Brain microvascular endothelial cell (primary cell): Measurements from ENCODE around the gene MGST3.
"Not testable (repeated sequence)": the region's sequence is repeated elsewhere in the genome, so short reads cannot be mapped to it uniquely, and the experiment has no call there.

Source experiments
- DNase-seq: peaks from one replicate; pipeline ENCODE4 v3.0.0-alpha.2; 2020
- H3K27ac ChIP-seq: fragments of 250-450 bp; sonication (Bioruptor Pico); 2 replicates; pipeline ENCODE4 v1.5.1; 2020; ENCODE audit warnings: mild to moderate bottlenecking, moderate library complexity
- H3K27me3 ChIP-seq: fragments of 250-450 bp; sonication (Bioruptor Pico); replicated peaks from 2 replicates; pipeline ENCODE4 v1.5.1; 2020; ENCODE audit warnings: mild to moderate bottlenecking
- H3K36me3 ChIP-seq: fragments of 250-450 bp; sonication (Bioruptor Pico); replicated peaks from 2 replicates; pipeline ENCODE4 v1.5.1; 2020; ENCODE audit warnings: mild to moderate bottlenecking
- H3K4me3 ChIP-seq: 2 replicates; pipeline ENCODE4 v1.5.1; 2011; ENCODE audit warnings: low read depth, mild to moderate bottlenecking, control low read depth, low read length, moderate library complexity
- in situ Hi-C: cut with HindIII; loops from 2 replicates; pipeline ENCODE4 v1.10.0; 2017; ENCODE audit warnings: low sequenced_read_pairs, low pct_ligation_motif_present
- TF ChIP-seq, protein P1 (sequence below): IDR thresholded peaks from 2 replicates; pipeline ENCODE4 v1.5.1; 2011; ENCODE audit warnings: low read depth, mild to moderate bottlenecking, moderate library complexity, low read length, control low read depth, inconsistent platforms; ENCODE audit errors: missing control alignments

The MGST3 gene

GRCh38 chr1:165597883-165598675, 33.0 kb upstream of the MGST3 start:
- peak overlapping the region; percentile 71 for H3K27ac ChIP-seq
- H3K36me3 ChIP-seq = no peaks in the 10 kb centered on the region
- in situ Hi-C loops = loop anchor here (25.0 kb wide), 1 partner anchor 211 kb away; no protein-coding TSS in a partner anchor
- peaks cover 13% of the 10 kb centered on the region for H3K27me3 ChIP-seq
- TF ChIP-seq, protein P1, sequence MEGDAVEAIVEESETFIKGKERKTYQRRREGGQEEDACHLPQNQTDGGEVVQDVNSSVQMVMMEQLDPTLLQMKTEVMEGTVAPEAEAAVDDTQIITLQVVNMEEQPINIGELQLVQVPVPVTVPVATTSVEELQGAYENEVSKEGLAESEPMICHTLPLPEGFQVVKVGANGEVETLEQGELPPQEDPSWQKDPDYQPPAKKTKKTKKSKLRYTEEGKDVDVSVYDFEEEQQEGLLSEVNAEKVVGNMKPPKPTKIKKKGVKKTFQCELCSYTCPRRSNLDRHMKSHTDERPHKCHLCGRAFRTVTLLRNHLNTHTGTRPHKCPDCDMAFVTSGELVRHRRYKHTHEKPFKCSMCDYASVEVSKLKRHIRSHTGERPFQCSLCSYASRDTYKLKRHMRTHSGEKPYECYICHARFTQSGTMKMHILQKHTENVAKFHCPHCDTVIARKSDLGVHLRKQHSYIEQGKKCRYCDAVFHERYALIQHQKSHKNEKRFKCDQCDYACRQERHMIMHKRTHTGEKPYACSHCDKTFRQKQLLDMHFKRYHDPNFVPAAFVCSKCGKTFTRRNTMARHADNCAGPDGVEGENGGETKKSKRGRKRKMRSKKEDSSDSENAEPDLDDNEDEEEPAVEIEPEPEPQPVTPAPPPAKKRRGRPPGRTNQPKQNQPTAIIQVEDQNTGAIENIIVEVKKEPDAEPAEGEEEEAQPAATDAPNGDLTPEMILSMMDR = no peak
- H3K4me3 ChIP-seq = peak overlapping the region; percentile 57
- DNase-seq = peak; percentile 97

- peak overlapping the region; percentile 71 for H3K27ac ChIP-seq
Measured at GRCh38 chr1:165598676-165599059, 32.4 kb upstream of the MGST3 start.

DNA sequence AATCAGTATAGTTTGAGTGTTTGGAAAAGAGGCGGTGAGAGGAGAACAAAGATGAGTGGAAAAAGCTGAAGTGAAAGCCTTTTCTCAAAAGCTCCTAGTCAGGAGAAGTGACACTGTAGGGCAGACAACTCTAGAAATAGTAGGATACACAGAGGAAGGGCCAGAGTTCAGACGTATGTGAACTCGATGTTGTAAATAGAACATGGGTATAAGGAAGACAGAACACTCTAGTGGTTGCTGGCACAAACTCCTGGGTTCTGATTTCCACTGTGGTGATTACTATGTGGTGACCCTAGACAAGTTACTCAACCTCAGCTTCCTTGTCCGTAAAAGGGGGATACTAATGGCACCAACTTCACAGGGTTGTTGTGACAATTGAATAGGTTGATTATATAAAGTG, 30.2 kb upstream of the MGST3 start:
- Histone ChIP-seq H3K27me3 (no peaks in the 10 kb centered on the region), H3K27ac (no peak overlapping the region), H3K36me3 (no peaks in the 10 kb centered on the region), H3K4me3 (no peak overlapping the region)
- in situ Hi-C loops = no loop called here
- TF ChIP-seq, protein P1 = no peak
- DNase-seq = no peak

More at GRCh38 chr1:165598676-165599059, 32.4 kb upstream of the MGST3 start:
- TF ChIP-seq, protein P1 = no peak
- Histone ChIP-seq H3K36me3 (no peaks in the 10 kb centered on the region), H3K4me3 (peak overlapping the region; percentile 57), H3K27me3 (peaks cover 11% of the 10 kb centered on the region)
- in situ Hi-C loops = loop anchor here (25.0 kb wide), 1 partner anchor 211 kb away; no protein-coding TSS in a partner anchor
- no peak for DNase-seq

DNA sequence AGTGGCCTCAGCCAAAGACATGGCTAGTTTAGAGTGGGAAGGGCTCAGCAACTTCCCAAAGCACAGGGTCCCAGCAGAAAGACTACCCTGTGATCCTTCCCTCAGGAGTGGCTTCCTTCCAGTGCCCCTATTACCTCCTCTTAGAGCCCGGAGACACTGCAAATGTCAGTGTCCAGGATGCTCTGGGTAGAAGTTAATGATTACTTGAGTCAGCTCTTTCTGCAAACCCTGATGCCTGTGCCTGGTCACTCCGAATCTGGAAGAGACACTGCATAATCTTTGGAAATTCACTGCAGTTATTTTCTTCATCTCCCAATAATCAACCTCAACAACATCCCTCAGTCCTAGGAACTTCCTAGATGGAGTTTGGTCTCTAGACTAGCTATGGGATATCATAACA, 27.2 kb upstream of the MGST3 start:
- no peaks in the 10 kb centered on the region for H3K36me3 ChIP-seq
- DNase-seq = no peak
- TF ChIP-seq, protein P1 = no peak
- no peak overlapping the region for H3K27ac ChIP-seq
- no peaks in the 10 kb centered on the region for H3K27me3 ChIP-seq
- in situ Hi-C loops = no loop called here
- H3K4me3 ChIP-seq = no peak overlapping the region

- Histone ChIP-seq H3K4me3 (no peak overlapping the region), H3K36me3 (no peaks in the 10 kb centered on the region), H3K27ac (no peak overlapping the region), H3K27me3 (no peaks in the 10 kb centered on the region)
- TF ChIP-seq, protein P1 = no peak
- in situ Hi-C loops = no loop called here
- DNase-seq = no peak
Measured at GRCh38 chr1:165605246-165605645, 25.8 kb upstream of the MGST3 start.

- H3K36me3 ChIP-seq, H3K4me3 ChIP-seq, in situ Hi-C loops, H3K27ac ChIP-seq, DNase-seq, H3K27me3 ChIP-seq: not testable (repeated sequence)
Measured at GRCh38 chr1:165606676-165607075, 24.4 kb upstream of the MGST3 start.
